IMR-90 (cell line): ENCODE data around the gene METTL21C. TPM values are rescaled to one million over a fixed set of nuclear protein-coding genes. Genes with fewer than 3 reads are reported as not detected.

Experiments used
- ATAC-seq: fragments of 200-7000 bp; cut with Tn5 transposase; 2 replicates; pipeline ENCODE4 v1.9.1; 2020; ENCODE audit warnings: low read depth, mild to moderate bottlenecking, moderate library complexity
- BruUV-seq: library from RNA; stranded (reverse); fragments of 400-500 nt; replicated peaks from 2 replicates; lab custom pipeline; 2021; lab: Mats Ljungman, UMichigan
- CTCF ChIA-PET: fragments of 300-600 bp; formaldehyde crosslinking; extraction: SDS; loops from one replicate; lab custom pipeline; 2021; ENCODE audit warnings: antibody characterized with exemption; lab: Yijun Ruan, JAX
- POLR2A ChIA-PET: fragments of 300-600 bp; sonication (Branson Sonifier 250); formaldehyde crosslinking; loops from one replicate; lab custom pipeline; 2022; ENCODE audit warnings: antibody characterized with exemption; ENCODE audit not compliant: unreplicated experiment; lab: Charles Lee
- DNase-seq: peaks from one replicate; pipeline ENCODE4 v3.0.0; 2013
- H2AFZ ChIP-seq: replicated peaks from 2 replicates; pipeline ENCODE3; 2013; ENCODE audit warnings: low read length, mild to moderate bottlenecking; ENCODE audit not compliant: poor library complexity
- H2AK5ac ChIP-seq: 2 replicates; pipeline ENCODE4 v1.6.1; 2013; ENCODE audit warnings: low read depth, low read length, inconsistent platforms
- H2AK9ac ChIP-seq: replicated peaks from 2 replicates; pipeline ENCODE3; 2013; ENCODE audit warnings: mild to moderate bottlenecking, low read depth, low read length, moderate library complexity; ENCODE audit not compliant: poor library complexity
- H2BK120ac ChIP-seq: 2 replicates; pipeline ENCODE4 v1.6.1; 2013; ENCODE audit warnings: low read depth, low read length, inconsistent platforms
- H2BK15ac ChIP-seq: 3 replicates; pipeline ENCODE4 v1.6.1; 2013; ENCODE audit warnings: low read depth, low read length, inconsistent platforms
- H2BK20ac ChIP-seq: 2 replicates; pipeline ENCODE4 v1.6.1; 2013; ENCODE audit warnings: low read depth, mild to moderate bottlenecking, inconsistent platforms, low read length, moderate library complexity
- H2BK5ac ChIP-seq: 2 replicates; pipeline ENCODE4 v1.6.1; 2013; ENCODE audit warnings: mild to moderate bottlenecking, low read depth, low read length, inconsistent platforms; ENCODE audit not compliant: poor library complexity, severe bottlenecking
- H3K14ac ChIP-seq: replicated peaks from 2 replicates; pipeline ENCODE4 v1.6.1; 2013; ENCODE audit warnings: low read depth, low read length, inconsistent platforms
- H3K18ac ChIP-seq: 2 replicates; pipeline ENCODE4 v1.6.1; 2013; ENCODE audit warnings: low read depth, low read length, control low read depth
- H3K23ac ChIP-seq: 2 replicates; pipeline ENCODE4 v1.6.1; 2013; ENCODE audit warnings: low read depth, low read length, inconsistent platforms
- H3K27ac ChIP-seq: 2 replicates; pipeline ENCODE4 v1.5.1; 2013; ENCODE audit warnings: mild to moderate bottlenecking, control low read depth, low read length; ENCODE audit not compliant: insufficient read depth
- H3K27me3 ChIP-seq: 2 replicates; pipeline ENCODE4 v1.6.1; 2013; ENCODE audit warnings: low read length; ENCODE audit not compliant: control insufficient read depth, insufficient read depth
- H3K36me3 ChIP-seq: 2 replicates; pipeline ENCODE4 v1.6.1; 2013; ENCODE audit warnings: low read length, mixed read lengths; ENCODE audit not compliant: control insufficient read depth, insufficient read depth
- H3K4ac ChIP-seq: 2 replicates; pipeline ENCODE4 v1.6.1; 2013; ENCODE audit warnings: low read depth, low read length, inconsistent platforms
- H3K4me1 ChIP-seq: 2 replicates; pipeline ENCODE4 v1.6.1; 2013; ENCODE audit warnings: low read length, mixed read lengths; ENCODE audit not compliant: control insufficient read depth, insufficient read depth
- H3K4me2 ChIP-seq: 2 replicates; pipeline ENCODE4 v1.6.1; 2013; ENCODE audit warnings: low read depth, mild to moderate bottlenecking, control low read depth, low read length, moderate library complexity
- H3K4me3 ChIP-seq: 2 replicates; pipeline ENCODE4 v1.5.1; 2013; ENCODE audit warnings: low read depth, mild to moderate bottlenecking, control low read depth, low read length, moderate library complexity; ENCODE audit not compliant: insufficient read depth
- H3K56ac ChIP-seq: 2 replicates; pipeline ENCODE4 v1.6.1; 2013; ENCODE audit warnings: low read length, inconsistent platforms; ENCODE audit not compliant: insufficient read depth; ENCODE audit errors: extremely low read depth
- H3K79me1 ChIP-seq, 2 experiments: 2 replicates each; pipeline ENCODE4 v1.6.1; 2013; ENCODE audit warnings: low read length in 2 of 2, inconsistent platforms in 1 of 2, low read depth in 1 of 2
- H3K9ac ChIP-seq: 2 replicates; pipeline ENCODE4 v1.6.1; 2013; ENCODE audit warnings: low read depth, low read length, control low read depth
- H3K9me1 ChIP-seq: 2 replicates; pipeline ENCODE4 v1.6.1; 2013; ENCODE audit warnings: low read length, inconsistent platforms; ENCODE audit not compliant: insufficient read depth
- H3K9me3 ChIP-seq: 2 replicates; pipeline ENCODE4 v1.6.1; 2013; ENCODE audit warnings: low read length; ENCODE audit not compliant: control insufficient read depth, insufficient read depth
- H4K20me1 ChIP-seq: 2 replicates; pipeline ENCODE4 v1.6.1; 2013; ENCODE audit warnings: low read length, inconsistent platforms; ENCODE audit not compliant: insufficient read depth
- H4K5ac ChIP-seq: 2 replicates; pipeline ENCODE4 v1.6.1; 2013; ENCODE audit warnings: mild to moderate bottlenecking, low read depth, low read length, control low read depth
- H4K8ac ChIP-seq, 2 experiments: 2 replicates each; pipeline ENCODE4 v1.6.1; 2013; ENCODE audit warnings: low read depth in 2 of 2, low read length in 2 of 2, control low read depth in 1 of 2, inconsistent platforms in 1 of 2
- H4K91ac ChIP-seq: 2 replicates; pipeline ENCODE4 v1.6.1; 2013; ENCODE audit warnings: low read depth, low read length, inconsistent platforms; ENCODE audit not compliant: insufficient read depth
- BHLHE40 ChIP-seq: fragments of 150-350 bp; IDR thresholded peaks from 2 replicates; pipeline ENCODE4 v1.6.1; 2016; ENCODE audit warnings: mild to moderate bottlenecking, low read depth, low read length
- ELK1 ChIP-seq: fragments of 150-350 bp; IDR thresholded peaks from 2 replicates; pipeline ENCODE4 v1.6.1; 2016; ENCODE audit warnings: low read depth, mild to moderate bottlenecking, low read length, moderate library complexity, borderline replicate concordance
- MAZ ChIP-seq: IDR thresholded peaks from 2 replicates; pipeline ENCODE4 v1.6.1; 2012; ENCODE audit warnings: low read depth, mild to moderate bottlenecking, low read length, improper control_type of control experiment, moderate library complexity, borderline replicate concordance
- WGBS, 2 experiments: methylation state at CpG; one replicate each; pipeline versions ENCODE4 v1.1.5 to v1.1.7; 2013; ENCODE audit warnings: missing lambda C conversion rate in 2 of 2; ENCODE audit not compliant: insufficient read length in 1 of 2; ENCODE audit errors: extremely low coverage in 2 of 2; 5-methylcytosine and 5-hydroxymethylcytosine counted together
- dilution Hi-C: fragments of 300-500 bp; cut with HindIII; formaldehyde crosslinking; loops from one replicate; pipeline ENCODE4 v1.14.3; 2018; ENCODE audit warnings: low sequenced_read_pairs; ENCODE audit not compliant: unreplicated experiment
- in situ Hi-C: fragments of 300-500 bp; cut with MboI; formaldehyde crosslinking; loops from 3 replicates; pipeline ENCODE4 v1.14.3; 2019; ENCODE audit warnings: low sequenced_read_pairs, inconsistent platforms, mixed read lengths
- intact Hi-C: fragments of 100-400 bp; cut with micrococcal nuclease; formaldehyde crosslinking; loops from 2 replicates; pipeline ENCODE4 v1.10.0; 2022
- polyA plus RNA-seq, 3 experiments: library from polyadenylated mRNA; depleted of rRNA; stranded (reverse); fragments of >200 nt; gene quantifications; 2 replicates each; pipeline ENCODE4 v1.2.3, GENCODE V29; 2012; ENCODE audit warnings: low replicate concordance in 1 of 3
- total RNA-seq: library from RNA; depleted of rRNA; stranded (reverse); fragments of >200 nt; gene quantifications from 2 replicates; pipeline ENCODE4 v1.2.3, GENCODE V29; 2012

The METTL21C gene
- total and polyA plus RNA-seq, 2 of the 4 experiments (the other 2 are of a cell fraction) = not detected

DNA sequence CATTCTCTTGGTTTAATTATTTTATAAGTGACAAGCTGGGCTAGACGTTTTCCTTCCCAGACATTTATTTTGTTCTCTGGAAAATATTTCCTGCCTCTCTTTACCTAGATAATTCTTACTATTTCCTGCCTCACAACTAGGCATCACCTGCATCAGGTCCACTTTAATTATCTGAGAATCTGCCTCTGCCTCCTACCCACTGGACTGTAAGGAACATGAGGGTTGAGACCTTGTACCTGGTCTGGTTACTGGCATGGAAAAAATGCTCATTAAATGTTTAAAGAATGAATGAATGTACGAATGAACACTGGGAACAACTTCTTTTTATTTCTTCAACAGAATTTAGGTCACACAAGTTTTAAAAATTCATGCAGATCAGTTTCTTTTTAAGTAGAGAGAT, 13.4 kb upstream of the METTL21C start:
- Histone ChIP-seq H3K36me3 (no peaks in the 10 kb centered on the region), H3K4me3 (no peak overlapping the region), H2BK5ac (no peak overlapping the region), H4K8ac (no peak overlapping the region), H3K18ac (no peak overlapping the region), H3K23ac (no peak overlapping the region), H3K4me2 (no peak overlapping the region; the same call in 1 of the 2 replicates), H3K27me3 (peaks cover 11% of the 10 kb centered on the region), H2AK5ac (no peak overlapping the region), H3K14ac (peak overlapping the region; percentile 81; the same call in 1 of the 2 replicates), H3K4ac (peak overlapping the region; percentile 53; the same call in 1 of the 2 replicates), H3K9me1 (no peaks in the 10 kb centered on the region), H2BK120ac (no peak overlapping the region), H2AK9ac (no peak overlapping the region), H3K79me1 (no peaks in the 10 kb centered on the region), H3K4me1 (peaks cover 2% of the 10 kb centered on the region; the same call in 1 of the 2 replicates), H4K91ac (no peak overlapping the region), H3K9ac (no peak overlapping the region), H4K20me1 (no peaks in the 10 kb centered on the region), H2AFZ (no peak overlapping the region), H2BK15ac (no peak overlapping the region; the same call in 2 of the 3 replicates), H3K56ac (no peak overlapping the region), H4K5ac (no peak overlapping the region), H3K27ac (no peak overlapping the region), H2BK20ac (peak overlapping the region; percentile 18; the same call in 1 of the 2 replicates), H3K9me3 (0 out of 2 replicates have a peak, but pooled peaks cover 3% of the 10 kb centered on the region)
- ATAC-seq = no peak
- in situ Hi-C loops (no loop called here), dilution Hi-C loops (no loop called here), intact Hi-C loops (loop anchor here (5.0 kb wide), 1 partner anchor 64 kb away; the partner anchor contains the start of gene TEX30)
- BruUV-seq = no TSS peak
- CTCF ChIA-PET = no interaction called here
- TF ChIP-seq MAZ (no peak), BHLHE40 (no peak), ELK1 (no peak)
- POLR2A ChIA-PET = no interaction called here
- DNase-seq = no peak
- WGBS, 2 experiments = no CpG with 5 or more reads among the region's 2 CpGs
